ENCODE results near the gene ABHD14A. TPM values are rescaled to one million over a fixed set of nuclear protein-coding genes. Genes with fewer than 3 reads are reported as not detected.
A peak's percentile ranks its signal among the peaks of the same experiment; 100 is the strongest.

The ABHD14A gene
- total RNA-seq, 1 donor from 2014 or later = 11.8 TPM

- Mint-ChIP-seq H3K9me3 (ENCODE audit: unreplicated experiment) (no peaks in the 10 kb centered on the region), H3K27me3 (ENCODE audit: low read depth, unreplicated experiment) (peaks cover 10% of the 10 kb centered on the region), H3K36me3 (ENCODE audit: low read depth, unreplicated experiment) (no peaks in the 10 kb centered on the region), H3K4me3 (ENCODE audit: unreplicated experiment) (no peak overlapping the region), H3K4me1 (ENCODE audit: low read depth, unreplicated experiment) (peaks cover 11% of the 10 kb centered on the region), H3K27ac (ENCODE audit: unreplicated experiment) (no peak overlapping the region)
- TF ChIP-seq EZH2 (IDR thresholded peaks at IDR 0.05; ENCODE audit: insufficient read depth, low read length) = no peak
- peak; percentile 50 for TF ChIP-seq CTCF (IDR thresholded peaks at IDR 0.05; ENCODE audit: insufficient read depth, low read depth, low read length)
- H3K4me2 ChIP-seq (ENCODE audit: low read length) = no peak overlapping the region
- H2AFZ ChIP-seq (ENCODE audit: low read depth, low read length) = no peak overlapping the region
- no peaks in the 10 kb centered on the region for H3K9me3 ChIP-seq (ENCODE audit: insufficient read depth, low read depth, low read length)
- peaks cover 16% of the 10 kb centered on the region for H3K4me1 ChIP-seq (ENCODE audit: insufficient read depth, low read length)
- no peaks in the 10 kb centered on the region for H4K20me1 ChIP-seq (ENCODE audit: insufficient read depth, low read length)
- H3K9ac ChIP-seq (ENCODE audit: low read length) = no peak overlapping the region
- no peak overlapping the region for H3K4me3 ChIP-seq (ENCODE audit: insufficient read depth, low read depth, low read length)
- FAIRE-seq (no peak), DNase-seq (ENCODE audit: low read depth) (no peak)
- H3K27me3 ChIP-seq (ENCODE audit: insufficient read depth, low read length) = no peaks in the 10 kb centered on the region
- H3K36me3 ChIP-seq (ENCODE audit: insufficient read depth, low read length) = no peaks in the 10 kb centered on the region
- H3K79me2 ChIP-seq (ENCODE audit: insufficient read depth, low read length) = no peaks in the 10 kb centered on the region
- H3K27ac ChIP-seq (ENCODE audit: low read depth, low read length) = no peak overlapping the region
These were observed 29.4 kb downstream of the ABHD14A start for GRCh38 chr3:52004163-52004787.

- H3K4me1 Mint-ChIP-seq (ENCODE audit: low read depth, unreplicated experiment) = peaks cover 11% of the 10 kb centered on the region
- no peak overlapping the region for H3K27ac ChIP-seq (ENCODE audit: low read depth, low read length)
- H3K36me3 ChIP-seq (ENCODE audit: insufficient read depth, low read length) = no peaks in the 10 kb centered on the region
- peak overlapping the region; percentile 45 for H3K4me3 Mint-ChIP-seq (ENCODE audit: unreplicated experiment)
- no peak overlapping the region for H3K27ac Mint-ChIP-seq (ENCODE audit: unreplicated experiment)
- H3K79me2 ChIP-seq (ENCODE audit: insufficient read depth, low read length) = no peaks in the 10 kb centered on the region
- peak overlapping the region; percentile 73 for H3K4me2 ChIP-seq (ENCODE audit: low read length)
- H3K9ac ChIP-seq (ENCODE audit: low read length) = peak overlapping the region; percentile 51
- DNase-seq (ENCODE audit: low read depth) (no peak), FAIRE-seq (no peak)
- H3K27me3 ChIP-seq (ENCODE audit: insufficient read depth, low read length) = no peaks in the 10 kb centered on the region
- peaks cover 10% of the 10 kb centered on the region for H3K27me3 Mint-ChIP-seq (ENCODE audit: low read depth, unreplicated experiment)
- no peaks in the 10 kb centered on the region for H3K9me3 ChIP-seq (ENCODE audit: insufficient read depth, low read depth, low read length)
- no peak for TF ChIP-seq EZH2 (IDR thresholded peaks at IDR 0.05; ENCODE audit: insufficient read depth, low read length)
- TF ChIP-seq CTCF (IDR thresholded peaks at IDR 0.05; ENCODE audit: insufficient read depth, low read depth, low read length) = no peak
- peaks cover 16% of the 10 kb centered on the region for H3K4me1 ChIP-seq (ENCODE audit: insufficient read depth, low read length)
- H3K36me3 Mint-ChIP-seq (ENCODE audit: low read depth, unreplicated experiment) = no peaks in the 10 kb centered on the region
- H3K9me3 Mint-ChIP-seq (ENCODE audit: unreplicated experiment) = no peaks in the 10 kb centered on the region
- H4K20me1 ChIP-seq (ENCODE audit: insufficient read depth, low read length) = no peaks in the 10 kb centered on the region
- H3K4me3 ChIP-seq (ENCODE audit: insufficient read depth, low read depth, low read length) = no peak overlapping the region
- H2AFZ ChIP-seq (ENCODE audit: low read depth, low read length) = peak overlapping the region; percentile 15
These were observed 30.1 kb downstream of the ABHD14A start for GRCh38 chr3:52004906-52005395.

GRCh38 chr3:52005571-52005986, 30.7 kb downstream of the ABHD14A start:
- Histone ChIP-seq H3K27me3 (ENCODE audit: insufficient read depth, low read length) (no peaks in the 10 kb centered on the region), H3K9ac (ENCODE audit: low read length) (peak overlapping the region; percentile 51), H3K9me3 (ENCODE audit: insufficient read depth, low read depth, low read length) (no peaks in the 10 kb centered on the region), H3K36me3 (ENCODE audit: insufficient read depth, low read length) (no peaks in the 10 kb centered on the region), H3K4me2 (ENCODE audit: low read length) (peak overlapping the region; percentile 73), H2AFZ (ENCODE audit: low read depth, low read length) (peak overlapping the region; percentile 15), H3K27ac (ENCODE audit: low read depth, low read length) (no peak overlapping the region), H3K4me3 (ENCODE audit: insufficient read depth, low read depth, low read length) (no peak overlapping the region), H4K20me1 (ENCODE audit: insufficient read depth, low read length) (no peaks in the 10 kb centered on the region), H3K4me1 (ENCODE audit: insufficient read depth, low read length) (peaks cover 16% of the 10 kb centered on the region), H3K79me2 (ENCODE audit: insufficient read depth, low read length) (no peaks in the 10 kb centered on the region)
- peaks cover 12% of the 10 kb centered on the region for H3K27me3 Mint-ChIP-seq (ENCODE audit: low read depth, unreplicated experiment)
- TF ChIP-seq EZH2 (IDR thresholded peaks at IDR 0.05; ENCODE audit: insufficient read depth, low read length) = no peak
- FAIRE-seq (no peak), DNase-seq (ENCODE audit: low read depth) (peak; percentile 79)
- no peaks in the 10 kb centered on the region for H3K36me3 Mint-ChIP-seq (ENCODE audit: low read depth, unreplicated experiment)
- no peak overlapping the region for H3K4me3 Mint-ChIP-seq (ENCODE audit: unreplicated experiment)
- H3K27ac Mint-ChIP-seq (ENCODE audit: unreplicated experiment) = no peak overlapping the region
- H3K4me1 Mint-ChIP-seq (ENCODE audit: low read depth, unreplicated experiment) = peaks cover 11% of the 10 kb centered on the region
- no peaks in the 10 kb centered on the region for H3K9me3 Mint-ChIP-seq (ENCODE audit: unreplicated experiment)

Measured in astrocyte (in vitro differentiated cells and primary cell).